ENCODE measurements around the gene NFRKB.

The NFRKB gene

GRCh38 chr11:129855086-129855485, 40.3 kb downstream of the NFRKB start:
- no peak; the same call in 2 of the 3 replicates for ATAC-seq
- TF ChIP-seq TSHZ2 (CRISPR knock-in tag; IDR thresholded peaks at IDR 0.05) (no peak), CREB5 (CRISPR knock-in tag; IDR thresholded peaks at IDR 0.05; ENCODE audit: low read depth) (no peak), ISL1 (CRISPR knock-in tag; IDR thresholded peaks at IDR 0.05) (no peak), SNAI2 (CRISPR knock-in tag; IDR thresholded peaks at IDR 0.05) (no peak), ZC3H10 (CRISPR knock-in tag; IDR thresholded peaks at IDR 0.05) (no peak), POU6F1 (CRISPR knock-in tag; IDR thresholded peaks at IDR 0.05; ENCODE audit: borderline replicate concordance, low read depth) (no peak), ZNF8 (CRISPR knock-in tag; IDR thresholded peaks at IDR 0.05) (no peak), ARNTL (CRISPR knock-in tag; IDR thresholded peaks at IDR 0.05; ENCODE audit: borderline replicate concordance, low read depth) (no peak), CSRNP3 (CRISPR knock-in tag; IDR thresholded peaks at IDR 0.05) (no peak), ESRRG (CRISPR knock-in tag; IDR thresholded peaks at IDR 0.05) (no peak), TOX (CRISPR knock-in tag; IDR thresholded peaks at IDR 0.05; ENCODE audit: borderline replicate concordance) (no peak), PPARA (CRISPR knock-in tag; IDR thresholded peaks at IDR 0.05; ENCODE audit: borderline replicate concordance) (no peak), RARB (CRISPR knock-in tag; IDR thresholded peaks at IDR 0.05) (no peak), CSDC2 (CRISPR knock-in tag; IDR thresholded peaks at IDR 0.05) (no peak), TCF4 (CRISPR knock-in tag; IDR thresholded peaks at IDR 0.05; ENCODE audit: borderline replicate concordance) (no peak), ZFP3 (CRISPR knock-in tag; IDR thresholded peaks at IDR 0.05) (no peak), GLIS3 (CRISPR knock-in tag; IDR thresholded peaks at IDR 0.05) (no peak), ZFP30 (CRISPR knock-in tag; IDR thresholded peaks at IDR 0.05) (no peak)

- ATAC-seq: no peak
- TF ChIP-seq ISL1 (CRISPR knock-in tag; IDR thresholded peaks at IDR 0.05) (no peak), CSRNP3 (CRISPR knock-in tag; IDR thresholded peaks at IDR 0.05) (no peak)
Observed at GRCh38 chr11:129854232-129854805, 41.1 kb downstream of the NFRKB start.

- ATAC-seq: no peak
- TF ChIP-seq ZFP30 (CRISPR knock-in tag; IDR thresholded peaks at IDR 0.05): no peak
- no peak for TF ChIP-seq ZC3H10 (CRISPR knock-in tag; IDR thresholded peaks at IDR 0.05)
- TF ChIP-seq PATZ1 (CRISPR knock-in tag; IDR thresholded peaks at IDR 0.05; ENCODE audit: borderline replicate concordance): no peak
- no peak for TF ChIP-seq ZNF8 (CRISPR knock-in tag; IDR thresholded peaks at IDR 0.05)
- no peak for TF ChIP-seq OSR1 (CRISPR knock-in tag; IDR thresholded peaks at IDR 0.05)
- no peak for TF ChIP-seq CREB5 (CRISPR knock-in tag; IDR thresholded peaks at IDR 0.05; ENCODE audit: low read depth)
- no peak for TF ChIP-seq SNAI2 (CRISPR knock-in tag; IDR thresholded peaks at IDR 0.05)
- TF ChIP-seq ZNF70 (CRISPR knock-in tag; IDR thresholded peaks at IDR 0.05): no peak
- no peak for TF ChIP-seq TCF4 (CRISPR knock-in tag; IDR thresholded peaks at IDR 0.05; ENCODE audit: borderline replicate concordance)
- no peak for TF ChIP-seq PPARA (CRISPR knock-in tag; IDR thresholded peaks at IDR 0.05; ENCODE audit: borderline replicate concordance)
- TF ChIP-seq CSDC2 (CRISPR knock-in tag; IDR thresholded peaks at IDR 0.05): no peak
- TF ChIP-seq CSRNP3 (CRISPR knock-in tag; IDR thresholded peaks at IDR 0.05): no peak
Observed at GRCh38 chr11:129853518-129854231, 41.7 kb downstream of the NFRKB start.

All from SK-N-SH treated with all-trans-retinoic acid at 6 μM for 48 hours (cell line).